Sciatic nerve (tissue), 2 donors: ENCODE data around the gene LMF2. TPM values are rescaled to one million over a fixed set of nuclear protein-coding genes. Genes with fewer than 3 reads are reported as not detected.

Experiments
- ATAC-seq: fragments of 200-7000 bp; cut with Tn5 transposase; one replicate; pipeline ENCODE4 v1.9.1; 2020; ENCODE audit warnings: mild to moderate bottlenecking, moderate library complexity
- DNase-seq: peaks from one replicate; pipeline ENCODE4 v3.0.0-alpha.2; 2020; ENCODE audit warnings: low spot score
- intact Hi-C: fragments of 100-400 bp; cut with DNase I; formaldehyde crosslinking; loops from one replicate; pipeline ENCODE4 v1.14.2; 2022
- total RNA-seq: library from RNA; stranded (reverse); fragmentation: NEBNext Ultra II Directional; extraction: Animal tissue kit (Norgen Biotek cat#: 25700); gene quantifications from one replicate; pipeline ENCODE4 v1.2.1, GENCODE V29; 2021
- donor health status: DM: no; HTN: no; CAD: no.
- donor health status: DM: no; HTN: no; CAD: no.

The LMF2 gene
- total RNA-seq, 1 donor from 2014 or later: 48.4 TPM

- no peak for DNase-seq
- intact Hi-C loops: no loop called here
- no peak for ATAC-seq
Observed at GRCh38 chr22:50459496-50460140, 47.9 kb downstream of the LMF2 start.

- DNase-seq (no peak), ATAC-seq (no peak)
- intact Hi-C loops: no loop called here
Observed at GRCh38 chr22:50459016-50459415, 48.5 kb downstream of the LMF2 start.

DNA sequence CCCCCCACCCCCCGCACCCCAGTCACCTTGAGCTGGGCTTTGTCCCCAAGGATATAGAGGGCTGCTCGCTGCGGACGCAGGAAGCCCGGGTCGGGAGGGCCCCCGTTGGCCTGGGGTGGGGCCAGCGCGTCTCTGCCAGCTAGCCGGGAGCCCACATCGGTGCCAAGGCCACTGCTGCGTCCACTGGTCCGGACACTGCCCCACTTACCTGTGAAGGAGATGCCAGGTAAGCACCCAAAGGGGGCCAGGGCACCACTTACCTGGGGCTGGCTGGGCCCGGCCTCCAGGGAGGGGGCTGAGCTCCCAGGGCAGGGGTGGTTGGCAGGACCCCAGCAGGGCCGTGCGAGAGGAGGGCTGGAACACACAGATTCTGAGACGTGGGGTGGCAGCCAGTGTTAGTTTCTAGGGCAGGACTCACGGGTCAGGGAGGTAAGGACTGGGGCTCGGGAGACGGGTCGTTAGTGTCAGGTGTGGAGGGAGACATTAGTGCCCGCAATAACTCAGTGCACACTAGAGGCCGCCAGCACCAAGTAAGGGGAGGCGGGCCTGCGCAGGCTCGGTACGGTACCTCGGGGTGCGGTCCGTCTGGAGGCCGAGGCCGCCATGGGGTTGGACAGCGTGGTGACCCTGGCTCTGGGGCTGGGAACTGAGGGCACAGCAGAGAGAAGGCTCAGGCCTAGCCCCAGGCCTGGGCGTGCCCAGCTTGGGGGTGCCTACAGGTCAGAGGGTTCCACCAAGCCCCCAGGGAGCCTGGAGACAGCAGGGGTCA lies 50.9 kb downstream of the LMF2 start:
- ATAC-seq (no peak), DNase-seq (no peak)
- intact Hi-C loops: no loop called here

GRCh38 chr22:50456026-50456425 lies 51.5 kb downstream of the LMF2 start:
- ATAC-seq (no peak), DNase-seq (no peak)
- intact Hi-C loops: no loop called here

DNA sequence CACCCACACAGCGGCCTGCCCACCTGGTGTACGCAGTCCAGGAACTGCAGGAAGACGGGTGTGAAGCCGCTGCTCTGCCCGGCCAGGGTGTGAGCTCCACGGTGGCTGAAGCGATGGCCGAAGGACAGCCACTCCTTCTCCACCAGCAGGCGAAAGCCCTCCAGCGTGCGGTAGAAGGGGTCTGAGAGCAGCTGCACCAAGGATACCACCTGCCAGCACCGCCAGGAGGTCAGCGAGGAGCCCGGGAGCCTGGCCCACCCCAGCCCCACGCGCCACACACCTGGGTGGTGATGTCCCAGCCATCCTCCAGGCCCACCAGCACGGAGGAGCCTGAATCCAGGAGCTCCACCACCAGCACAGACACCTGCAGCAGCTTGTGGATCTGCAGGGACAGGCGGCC lies 52.3 kb downstream of the LMF2 start:
- ATAC-seq: no peak
- no peak for DNase-seq
- intact Hi-C loops: no loop called here

GRCh38 chr22:50454556-50455075 lies 52.9 kb downstream of the LMF2 start:
- no peak for ATAC-seq
- DNase-seq: no peak
- intact Hi-C loops: no loop called here

Other genes starting within 250 kb of the LMF2 start
- 17.8 TPM for gene MAPK12, start 246.0 kb downstream of the LMF2 start, total RNA-seq
- gene MAPK11, start 237.3 kb downstream of the LMF2 start, total RNA-seq: 20.4 TPM
- 160 TPM for gene PLXNB2, start 200.1 kb downstream of the LMF2 start, total RNA-seq
- gene DENND6B, start 180.7 kb downstream of the LMF2 start, total RNA-seq: 14.0 TPM
- gene PPP6R2, start 164.4 kb downstream of the LMF2 start, total RNA-seq: 42.1 TPM
- 73.4 TPM for gene SBF1, start 32.7 kb downstream of the LMF2 start, total RNA-seq
- 0.09 TPM for gene ADM2, start 26.2 kb downstream of the LMF2 start, total RNA-seq
- not detected for gene MIOX, start 20.8 kb downstream of the LMF2 start, total RNA-seq
- gene NCAPH2, start 522 bp upstream of the LMF2 start, total RNA-seq: 39.8 TPM
- 1.9 TPM for gene SCO2, start 17.9 kb upstream of the LMF2 start, total RNA-seq
- gene TYMP, start 22.3 kb upstream of the LMF2 start, total RNA-seq: 44.5 TPM
- gene KLHDC7B, start 38.2 kb upstream of the LMF2 start, total RNA-seq: 0.13 TPM
- gene SYCE3, start 55.2 kb upstream of the LMF2 start, total RNA-seq: not detected
- gene CPT1B, start 70.7 kb upstream of the LMF2 start, total RNA-seq: 18.2 TPM
- 73.9 TPM for gene CHKB, start 75.1 kb upstream of the LMF2 start, total RNA-seq
- gene MAPK8IP2, start 93.1 kb upstream of the LMF2 start, total RNA-seq: 2.4 TPM
- 38.1 TPM for gene ARSA, start 120.5 kb upstream of the LMF2 start, total RNA-seq
- 56.6 TPM for gene SHANK3, start 165.1 kb upstream of the LMF2 start, total RNA-seq
- 1.5 TPM for gene ACR, start 230.5 kb upstream of the LMF2 start, total RNA-seq